Measurements from ENCODE around the gene XIST. TPM values are rescaled to one million over a fixed set of nuclear protein-coding genes. Genes with fewer than 3 reads are reported as not detected.
A peak's percentile ranks its signal among the peaks of the same experiment; 100 is the strongest.

XIST gene
- total RNA-seq, 1 donor from 2014 or later, result not detected

DNA sequence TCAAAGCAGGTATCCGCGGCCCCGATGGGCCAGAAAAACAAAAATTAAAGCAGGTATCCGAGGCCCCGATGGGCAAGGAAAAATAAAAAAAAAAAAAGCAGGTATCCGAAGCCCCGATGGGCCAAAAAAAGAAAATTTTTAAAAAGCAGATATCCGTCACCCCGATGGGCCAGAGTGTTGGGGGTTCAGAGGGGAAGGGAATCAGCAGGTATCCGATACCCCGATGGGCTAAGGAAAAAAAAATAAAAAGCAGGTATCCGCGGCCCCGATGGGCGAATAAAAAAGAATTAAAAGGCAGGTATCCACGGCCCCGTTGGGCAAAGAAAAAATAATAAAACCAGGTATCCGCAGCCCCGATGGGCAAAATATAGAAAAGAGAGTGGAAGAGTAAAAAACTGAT is 492 bp downstream of the XIST start:
- no peaks in the 10 kb centered on the region for H3K9me3 Mint-ChIP-seq (ENCODE audit: unreplicated experiment)
- H3K4me3 Mint-ChIP-seq (ENCODE audit: unreplicated experiment), result no peak overlapping the region
- H3K4me1 Mint-ChIP-seq (ENCODE audit: unreplicated experiment), result no peaks in the 10 kb centered on the region
- no peak for DNase-seq (ENCODE audit: extremely low spot score, unreplicated experiment)
- TF ChIP-seq, protein P1, sequence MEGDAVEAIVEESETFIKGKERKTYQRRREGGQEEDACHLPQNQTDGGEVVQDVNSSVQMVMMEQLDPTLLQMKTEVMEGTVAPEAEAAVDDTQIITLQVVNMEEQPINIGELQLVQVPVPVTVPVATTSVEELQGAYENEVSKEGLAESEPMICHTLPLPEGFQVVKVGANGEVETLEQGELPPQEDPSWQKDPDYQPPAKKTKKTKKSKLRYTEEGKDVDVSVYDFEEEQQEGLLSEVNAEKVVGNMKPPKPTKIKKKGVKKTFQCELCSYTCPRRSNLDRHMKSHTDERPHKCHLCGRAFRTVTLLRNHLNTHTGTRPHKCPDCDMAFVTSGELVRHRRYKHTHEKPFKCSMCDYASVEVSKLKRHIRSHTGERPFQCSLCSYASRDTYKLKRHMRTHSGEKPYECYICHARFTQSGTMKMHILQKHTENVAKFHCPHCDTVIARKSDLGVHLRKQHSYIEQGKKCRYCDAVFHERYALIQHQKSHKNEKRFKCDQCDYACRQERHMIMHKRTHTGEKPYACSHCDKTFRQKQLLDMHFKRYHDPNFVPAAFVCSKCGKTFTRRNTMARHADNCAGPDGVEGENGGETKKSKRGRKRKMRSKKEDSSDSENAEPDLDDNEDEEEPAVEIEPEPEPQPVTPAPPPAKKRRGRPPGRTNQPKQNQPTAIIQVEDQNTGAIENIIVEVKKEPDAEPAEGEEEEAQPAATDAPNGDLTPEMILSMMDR (IDR thresholded peaks at IDR 0.05), result no peak
- no peak overlapping the region for H3K27ac Mint-ChIP-seq (ENCODE audit: unreplicated experiment)
- no peaks in the 10 kb centered on the region for H3K36me3 Mint-ChIP-seq (ENCODE audit: unreplicated experiment)
- peaks cover 10% of the 10 kb centered on the region for H3K27me3 Mint-ChIP-seq (ENCODE audit: unreplicated experiment)

DNA sequence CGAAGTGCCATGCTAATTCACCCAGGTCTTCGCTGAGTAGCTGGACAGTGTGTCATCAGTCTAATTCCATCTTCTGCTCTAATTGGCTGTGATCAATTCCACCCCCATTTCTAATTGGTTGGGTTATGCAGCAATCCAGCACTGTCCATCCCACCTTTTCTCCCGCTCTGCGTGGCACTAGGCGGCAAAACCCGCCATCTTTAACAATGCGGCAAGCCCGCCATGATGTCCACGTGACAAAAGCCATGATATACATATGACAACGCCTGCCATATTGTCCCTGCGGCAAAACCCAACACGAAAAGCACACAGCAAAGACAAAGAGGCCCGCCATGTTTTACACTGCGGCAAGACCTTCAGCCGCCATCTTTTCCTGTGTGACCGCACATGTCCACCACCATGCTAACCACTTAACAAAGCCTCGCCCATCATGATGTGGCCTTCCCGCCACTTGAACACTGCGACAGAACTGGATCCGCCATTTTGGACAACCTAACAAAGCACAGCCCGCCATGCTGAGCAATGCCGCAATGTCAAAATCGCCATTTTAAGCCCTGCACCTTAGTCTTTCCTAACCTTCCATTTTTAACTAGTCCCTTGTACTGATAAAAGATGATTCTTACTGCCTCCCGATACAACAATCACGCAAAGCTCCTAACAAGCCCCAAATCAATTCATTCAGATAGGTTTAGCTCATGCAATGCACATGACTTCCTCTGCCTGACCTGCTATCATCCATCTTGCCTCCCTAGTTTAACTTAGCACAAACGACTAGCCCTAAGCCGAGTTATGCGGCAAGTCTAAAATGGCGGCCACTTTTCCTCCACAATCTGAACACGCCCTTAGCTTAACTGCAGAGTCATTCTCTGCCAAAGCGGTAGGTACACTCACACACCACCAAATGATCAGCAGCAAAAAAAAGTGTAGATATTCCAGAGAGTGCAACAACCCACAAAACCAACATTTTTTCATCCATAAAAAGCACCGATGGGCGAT is 1.2 kb downstream of the XIST start:
- H3K4me1 Mint-ChIP-seq (ENCODE audit: unreplicated experiment), result no peaks in the 10 kb centered on the region
- TF ChIP-seq, protein P1 (IDR thresholded peaks at IDR 0.05), result no peak
- no peaks in the 10 kb centered on the region for H3K36me3 Mint-ChIP-seq (ENCODE audit: unreplicated experiment)
- H3K27me3 Mint-ChIP-seq (ENCODE audit: unreplicated experiment), result peaks cover 11% of the 10 kb centered on the region
- no peak overlapping the region for H3K27ac Mint-ChIP-seq (ENCODE audit: unreplicated experiment)
- no peak overlapping the region for H3K4me3 Mint-ChIP-seq (ENCODE audit: unreplicated experiment)
- DNase-seq (ENCODE audit: extremely low spot score, unreplicated experiment), result no peak
- H3K9me3 Mint-ChIP-seq (ENCODE audit: unreplicated experiment), result no peaks in the 10 kb centered on the region

DNA sequence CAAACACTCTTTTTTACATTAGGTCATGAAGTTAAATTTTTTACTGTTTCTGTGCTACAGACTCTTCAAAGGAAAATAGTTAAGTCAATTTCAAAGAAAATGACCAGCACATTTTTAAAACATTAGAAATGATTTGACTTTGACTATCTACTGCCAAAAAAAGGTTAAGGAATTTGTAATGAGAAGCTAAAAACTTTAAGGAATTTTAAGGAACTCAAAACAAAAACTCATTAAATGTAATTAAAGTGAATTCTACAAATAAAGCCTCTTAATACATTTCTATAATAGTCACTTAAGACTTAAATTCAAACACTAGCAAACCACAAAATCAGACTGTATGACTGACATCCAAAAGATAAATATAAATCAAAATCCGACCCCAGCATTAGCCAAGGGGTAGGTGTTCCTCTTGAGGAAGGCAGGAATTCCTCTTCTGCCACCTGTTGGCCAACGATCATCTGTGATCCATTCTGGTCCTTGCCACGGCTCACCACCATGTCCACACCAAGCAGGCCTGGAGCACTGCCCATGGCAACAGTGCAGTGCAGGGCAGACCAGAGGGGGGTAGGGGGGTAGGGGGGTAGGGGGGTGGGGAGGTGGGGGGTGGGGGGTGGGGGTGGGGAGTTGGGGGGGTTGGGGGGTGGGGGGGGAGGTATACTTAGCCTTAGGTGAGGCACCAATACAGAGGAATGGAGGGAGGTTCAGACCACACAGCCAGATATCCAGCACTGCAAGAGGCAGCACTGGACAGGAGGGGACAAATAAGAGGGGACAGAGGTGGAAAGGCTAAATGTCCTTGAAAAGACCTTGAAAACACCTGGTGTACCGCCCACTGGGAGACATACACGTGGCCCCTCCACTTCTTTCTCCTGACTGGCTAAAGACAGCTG is 2.1 kb downstream of the XIST start:
- Mint-ChIP-seq H3K4me1 (ENCODE audit: unreplicated experiment) (no peaks in the 10 kb centered on the region), H3K27me3 (ENCODE audit: unreplicated experiment) (peaks cover 11% of the 10 kb centered on the region), H3K9me3 (ENCODE audit: unreplicated experiment) (no peaks in the 10 kb centered on the region), H3K4me3 (ENCODE audit: unreplicated experiment) (no peak overlapping the region), H3K36me3 (ENCODE audit: unreplicated experiment) (no peaks in the 10 kb centered on the region), H3K27ac (ENCODE audit: unreplicated experiment) (no peak overlapping the region)
- no peak for DNase-seq (ENCODE audit: extremely low spot score, unreplicated experiment)
- TF ChIP-seq, protein P1 (IDR thresholded peaks at IDR 0.05), result peak; percentile 22

DNA sequence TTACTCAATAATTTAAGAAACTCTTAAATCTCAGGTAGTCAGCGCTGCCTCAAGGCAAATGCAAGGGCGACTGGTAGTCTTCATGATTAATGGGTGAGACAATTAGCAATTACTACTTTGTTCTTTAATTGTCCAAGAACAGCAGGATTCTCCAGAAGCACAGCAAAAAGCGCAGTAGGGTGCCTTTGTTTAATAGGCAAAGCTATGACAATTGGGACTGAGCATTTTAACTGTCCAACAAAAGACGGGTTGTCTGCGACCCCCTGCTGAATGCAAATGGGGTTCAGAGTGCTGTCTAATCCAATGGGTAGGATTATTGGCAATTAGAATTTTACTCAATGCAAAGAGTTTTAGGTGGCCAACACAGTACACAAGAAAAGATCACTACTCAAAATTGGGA is 3.4 kb downstream of the XIST start:
- no peaks in the 10 kb centered on the region for H3K36me3 Mint-ChIP-seq (ENCODE audit: unreplicated experiment)
- H3K4me1 Mint-ChIP-seq (ENCODE audit: unreplicated experiment), result no peaks in the 10 kb centered on the region
- DNase-seq (ENCODE audit: extremely low spot score, unreplicated experiment), result no peak
- peaks cover 11% of the 10 kb centered on the region for H3K27me3 Mint-ChIP-seq (ENCODE audit: unreplicated experiment)
- no peak overlapping the region for H3K4me3 Mint-ChIP-seq (ENCODE audit: unreplicated experiment)
- TF ChIP-seq, protein P1 (IDR thresholded peaks at IDR 0.05), result no peak
- no peaks in the 10 kb centered on the region for H3K9me3 Mint-ChIP-seq (ENCODE audit: unreplicated experiment)
- no peak overlapping the region for H3K27ac Mint-ChIP-seq (ENCODE audit: unreplicated experiment)
